Measurements from ENCODE around the gene SLC18A3.

DNA sequence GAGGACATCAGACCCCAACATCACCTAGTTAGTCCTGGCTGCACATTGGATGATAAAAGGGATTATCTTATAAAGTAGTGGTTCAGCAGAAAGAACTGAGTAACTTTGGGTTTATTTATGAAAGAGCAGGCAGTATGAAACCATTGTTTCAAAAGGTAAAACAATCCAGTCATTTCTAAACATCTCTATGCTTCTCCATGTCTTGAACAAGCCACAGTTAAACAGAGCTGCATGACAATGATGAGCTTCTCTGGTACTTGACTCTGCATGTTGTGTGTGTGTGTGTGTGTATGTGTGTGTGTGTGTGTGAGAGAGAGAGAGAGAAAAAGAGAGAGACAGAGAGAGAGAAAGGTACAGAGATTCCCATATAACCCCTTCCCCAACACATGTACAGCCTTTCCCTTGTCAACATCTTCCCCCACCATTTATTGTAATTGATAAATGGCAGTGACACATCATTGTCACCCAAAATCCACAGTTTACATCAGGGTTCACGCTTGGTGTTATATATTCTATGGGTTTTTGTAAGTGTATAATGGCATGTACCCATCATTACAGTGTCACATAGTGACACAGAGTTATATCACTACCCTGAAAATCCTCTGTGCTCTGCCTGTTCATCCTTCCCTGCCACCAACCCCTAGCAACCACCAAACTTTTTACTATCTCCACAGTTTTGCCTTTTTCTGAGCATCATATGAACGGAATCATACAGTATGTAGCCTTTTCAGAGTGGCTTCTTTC, 32.8 kb upstream of the SLC18A3 start:
- TF ChIP-seq CTCF (IDR thresholded peaks at IDR 0.05) (no peak), POLR2AphosphoS5 (IDR thresholded peaks at IDR 0.05; ENCODE audit: low read depth, low read length) (no peak), SIN3A (IDR thresholded peaks at IDR 0.05; ENCODE audit: borderline replicate concordance, insufficient read depth, low read depth, low read length) (no peak)
- TF ChIP-seq, protein P1, sequence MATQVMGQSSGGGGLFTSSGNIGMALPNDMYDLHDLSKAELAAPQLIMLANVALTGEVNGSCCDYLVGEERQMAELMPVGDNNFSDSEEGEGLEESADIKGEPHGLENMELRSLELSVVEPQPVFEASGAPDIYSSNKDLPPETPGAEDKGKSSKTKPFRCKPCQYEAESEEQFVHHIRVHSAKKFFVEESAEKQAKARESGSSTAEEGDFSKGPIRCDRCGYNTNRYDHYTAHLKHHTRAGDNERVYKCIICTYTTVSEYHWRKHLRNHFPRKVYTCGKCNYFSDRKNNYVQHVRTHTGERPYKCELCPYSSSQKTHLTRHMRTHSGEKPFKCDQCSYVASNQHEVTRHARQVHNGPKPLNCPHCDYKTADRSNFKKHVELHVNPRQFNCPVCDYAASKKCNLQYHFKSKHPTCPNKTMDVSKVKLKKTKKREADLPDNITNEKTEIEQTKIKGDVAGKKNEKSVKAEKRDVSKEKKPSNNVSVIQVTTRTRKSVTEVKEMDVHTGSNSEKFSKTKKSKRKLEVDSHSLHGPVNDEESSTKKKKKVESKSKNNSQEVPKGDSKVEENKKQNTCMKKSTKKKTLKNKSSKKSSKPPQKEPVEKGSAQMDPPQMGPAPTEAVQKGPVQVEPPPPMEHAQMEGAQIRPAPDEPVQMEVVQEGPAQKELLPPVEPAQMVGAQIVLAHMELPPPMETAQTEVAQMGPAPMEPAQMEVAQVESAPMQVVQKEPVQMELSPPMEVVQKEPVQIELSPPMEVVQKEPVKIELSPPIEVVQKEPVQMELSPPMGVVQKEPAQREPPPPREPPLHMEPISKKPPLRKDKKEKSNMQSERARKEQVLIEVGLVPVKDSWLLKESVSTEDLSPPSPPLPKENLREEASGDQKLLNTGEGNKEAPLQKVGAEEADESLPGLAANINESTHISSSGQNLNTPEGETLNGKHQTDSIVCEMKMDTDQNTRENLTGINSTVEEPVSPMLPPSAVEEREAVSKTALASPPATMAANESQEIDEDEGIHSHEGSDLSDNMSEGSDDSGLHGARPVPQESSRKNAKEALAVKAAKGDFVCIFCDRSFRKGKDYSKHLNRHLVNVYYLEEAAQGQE (IDR thresholded peaks at IDR 0.05; ENCODE audit: insufficient read depth in 1 of 2, low read depth in 2 of 2, low read length in 1 of 2): no peak
